ENCODE measurements around the gene TMEM45A.

Gene TMEM45A

DNA sequence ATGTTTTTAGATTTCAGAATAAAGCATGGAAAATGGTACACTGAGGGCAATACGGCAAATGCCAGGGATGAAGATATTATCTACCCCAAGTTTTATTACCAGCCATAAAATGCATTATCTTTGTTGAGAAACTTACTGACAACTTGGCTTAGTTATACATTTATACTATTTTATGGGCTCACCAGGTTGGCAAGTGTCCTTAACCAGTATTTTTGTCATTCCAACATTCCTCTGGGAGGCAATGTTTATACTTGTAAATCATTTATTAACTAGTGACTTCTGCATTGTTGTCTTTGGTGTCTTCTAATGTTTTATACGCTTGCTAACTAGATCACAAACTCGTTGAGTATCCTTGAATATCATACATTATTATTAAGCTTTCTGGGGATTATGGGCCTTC, 99.0 kb downstream of the TMEM45A start:
- TF ChIP-seq, protein P1, sequence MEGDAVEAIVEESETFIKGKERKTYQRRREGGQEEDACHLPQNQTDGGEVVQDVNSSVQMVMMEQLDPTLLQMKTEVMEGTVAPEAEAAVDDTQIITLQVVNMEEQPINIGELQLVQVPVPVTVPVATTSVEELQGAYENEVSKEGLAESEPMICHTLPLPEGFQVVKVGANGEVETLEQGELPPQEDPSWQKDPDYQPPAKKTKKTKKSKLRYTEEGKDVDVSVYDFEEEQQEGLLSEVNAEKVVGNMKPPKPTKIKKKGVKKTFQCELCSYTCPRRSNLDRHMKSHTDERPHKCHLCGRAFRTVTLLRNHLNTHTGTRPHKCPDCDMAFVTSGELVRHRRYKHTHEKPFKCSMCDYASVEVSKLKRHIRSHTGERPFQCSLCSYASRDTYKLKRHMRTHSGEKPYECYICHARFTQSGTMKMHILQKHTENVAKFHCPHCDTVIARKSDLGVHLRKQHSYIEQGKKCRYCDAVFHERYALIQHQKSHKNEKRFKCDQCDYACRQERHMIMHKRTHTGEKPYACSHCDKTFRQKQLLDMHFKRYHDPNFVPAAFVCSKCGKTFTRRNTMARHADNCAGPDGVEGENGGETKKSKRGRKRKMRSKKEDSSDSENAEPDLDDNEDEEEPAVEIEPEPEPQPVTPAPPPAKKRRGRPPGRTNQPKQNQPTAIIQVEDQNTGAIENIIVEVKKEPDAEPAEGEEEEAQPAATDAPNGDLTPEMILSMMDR (conservative IDR thresholded peaks at IDR 0.05), result no peak
- peak overlapping the region; percentile 94 for H3K27ac ChIP-seq

DNA sequence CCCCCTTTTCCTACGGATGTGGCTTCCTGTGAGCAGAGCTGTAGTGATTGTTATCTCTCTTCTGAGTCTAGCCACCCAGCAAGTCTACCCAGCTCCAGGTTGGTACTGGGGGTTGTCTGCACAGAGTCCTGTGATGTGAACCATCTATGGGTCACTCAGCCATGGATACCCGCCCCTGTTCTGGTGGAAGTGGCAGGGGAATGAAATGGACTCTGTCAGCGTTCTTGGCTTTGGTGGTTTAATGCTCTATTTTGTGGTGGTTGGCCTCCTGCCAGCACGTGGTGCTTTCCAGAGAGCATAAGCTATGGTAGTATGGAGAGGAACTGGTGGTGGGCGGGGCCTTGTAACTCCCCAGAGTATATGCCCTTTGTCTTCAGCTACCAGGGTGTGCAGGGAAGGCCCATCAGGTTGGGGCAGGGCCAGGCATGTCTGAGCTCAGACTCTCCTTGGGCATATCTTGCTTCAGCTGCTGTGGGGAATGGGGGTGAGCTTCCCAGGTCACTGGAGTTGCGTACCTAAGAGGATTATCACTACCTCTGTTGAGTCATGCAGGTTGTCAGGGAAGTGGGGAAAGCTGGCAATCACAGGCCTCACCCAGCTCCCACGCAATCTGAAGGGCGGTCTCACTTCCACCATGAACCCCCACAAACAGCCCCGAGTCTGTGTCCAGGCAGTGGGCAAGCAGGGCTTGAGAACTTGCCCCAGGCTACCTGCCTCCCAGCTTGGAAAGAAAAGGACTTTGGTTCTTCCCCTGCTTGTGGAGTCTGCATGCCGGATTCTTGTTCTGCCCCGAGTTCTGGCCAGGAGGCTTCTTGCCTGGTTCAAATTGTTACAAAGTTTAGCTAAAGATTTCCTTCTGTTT, 108.0 kb downstream of the TMEM45A start:
- H3K27ac ChIP-seq, result no peak overlapping the region
- TF ChIP-seq, protein P1 (conservative IDR thresholded peaks at IDR 0.05), result no peak

DNA sequence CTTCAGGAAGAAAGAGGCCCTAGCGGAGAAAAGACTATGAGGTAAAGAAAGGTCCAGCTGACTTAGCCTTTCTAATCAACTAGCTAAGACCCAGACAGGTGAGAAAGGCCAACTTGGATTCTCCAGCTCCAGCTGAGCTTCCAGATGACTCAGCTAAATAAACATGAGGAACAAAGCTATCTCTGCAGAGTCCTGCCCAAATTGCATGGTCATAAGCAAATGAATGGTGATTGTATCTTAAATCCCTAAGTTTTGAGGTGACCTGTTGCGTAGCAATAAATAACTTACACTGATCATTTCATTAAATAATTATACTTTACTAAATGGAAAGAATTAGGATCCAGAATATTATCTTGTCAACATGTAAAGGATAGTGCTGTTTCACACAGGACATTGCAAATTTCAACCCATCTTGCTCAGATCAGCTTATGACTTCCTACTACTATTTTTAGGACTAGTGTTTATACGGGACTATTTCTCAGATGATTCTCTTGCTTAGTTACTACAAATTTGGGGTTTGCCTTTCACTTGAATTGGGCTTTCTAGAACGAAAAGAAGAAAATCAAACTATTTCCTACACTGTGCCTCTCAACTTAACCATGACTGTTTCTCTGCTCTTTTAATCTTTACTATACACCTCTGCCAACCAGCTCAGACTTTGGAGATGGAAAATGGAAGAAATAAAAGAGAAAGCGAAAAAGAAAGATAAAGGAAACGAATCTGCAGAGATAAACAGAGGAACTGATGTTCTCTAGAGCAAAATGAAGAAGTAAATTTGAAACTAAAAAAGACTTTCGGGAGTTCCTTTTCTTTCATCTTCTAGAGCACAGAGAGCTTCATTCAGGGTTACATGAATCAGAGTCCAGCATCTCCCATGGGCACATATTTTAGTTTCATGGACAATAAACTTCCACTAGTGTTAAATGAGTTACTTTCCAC, 110.4 kb downstream of the TMEM45A start:
- TF ChIP-seq, protein P1 (conservative IDR thresholded peaks at IDR 0.05), result no peak
- peak overlapping the region; percentile 4; the same call in 1 of the 2 replicates for H3K27ac ChIP-seq

DNA sequence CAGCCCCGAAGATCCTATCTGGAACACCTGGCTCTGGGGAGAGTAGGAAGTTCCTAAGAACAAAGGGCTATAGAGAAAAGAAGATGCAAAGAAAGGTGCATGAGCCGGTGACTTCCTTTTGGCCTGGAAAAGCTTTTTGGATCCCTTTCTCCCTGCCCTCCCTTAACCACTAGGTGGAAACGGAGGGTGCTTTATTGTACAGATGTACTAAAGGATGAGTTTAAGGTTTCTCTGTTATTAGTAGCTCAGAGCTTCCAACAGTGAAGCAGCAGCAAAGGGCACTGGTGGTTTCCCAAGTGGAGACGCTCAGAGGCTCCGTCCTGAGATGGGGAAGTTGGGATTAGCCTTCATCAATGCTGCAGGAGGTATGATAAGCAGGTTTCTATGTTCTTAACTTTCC, 111.0 kb downstream of the TMEM45A start:
- TF ChIP-seq, protein P1 (conservative IDR thresholded peaks at IDR 0.05), result peak; percentile 73
- peak overlapping the region; percentile 4; the same call in 1 of the 2 replicates for H3K27ac ChIP-seq

DNA sequence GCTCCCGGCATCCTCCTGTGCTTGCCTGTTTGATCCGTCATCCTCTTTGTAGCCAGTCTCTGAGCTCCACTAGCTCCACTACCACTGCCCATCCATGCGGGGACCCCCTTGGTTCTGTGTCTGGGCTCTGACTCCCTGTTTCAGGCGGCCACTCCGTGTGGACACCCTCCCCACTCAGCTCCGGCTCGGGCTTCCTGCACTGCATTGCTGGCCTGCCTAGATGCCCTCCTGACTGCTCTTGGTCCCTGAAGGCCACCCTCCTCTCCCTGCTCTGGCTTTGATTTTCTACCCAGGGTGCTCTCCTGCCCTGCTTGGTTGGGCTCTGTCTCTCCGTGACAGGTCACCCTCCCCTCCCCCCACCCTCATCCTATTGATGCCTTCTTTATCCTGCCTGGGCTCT, 112.9 kb downstream of the TMEM45A start:
- TF ChIP-seq, protein P1 (conservative IDR thresholded peaks at IDR 0.05), result no peak
- no peak overlapping the region for H3K27ac ChIP-seq

DNA sequence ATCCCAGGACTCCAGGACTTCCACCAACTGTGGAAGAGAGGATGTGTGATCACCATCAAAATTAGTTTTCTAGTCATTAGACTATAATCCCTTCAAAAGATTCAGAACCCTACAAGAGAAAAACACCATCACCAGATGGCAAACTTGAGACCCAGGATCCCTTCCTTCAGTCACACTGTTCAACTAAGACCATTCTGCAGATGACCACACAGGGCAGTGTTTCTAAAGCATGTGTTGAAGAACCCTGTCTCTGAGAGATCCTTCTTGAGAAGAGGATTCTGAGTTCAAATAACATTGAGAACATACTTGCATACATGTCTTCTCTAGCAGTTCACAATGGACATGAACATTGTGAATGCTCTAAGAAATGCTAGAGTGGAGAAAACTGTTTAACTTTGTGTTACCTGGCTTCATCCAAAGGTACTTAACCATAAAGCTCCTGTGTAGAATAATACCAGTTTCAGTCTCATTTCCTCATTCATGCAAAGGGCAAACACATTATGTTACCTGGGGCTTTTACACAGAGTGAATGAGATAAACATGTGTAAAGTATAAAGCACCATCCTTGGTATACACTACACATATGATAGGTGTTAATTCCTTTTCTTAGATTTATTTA, 114.6 kb downstream of the TMEM45A start:
- TF ChIP-seq, protein P1 (conservative IDR thresholded peaks at IDR 0.05), result no peak
- H3K27ac ChIP-seq, result no peak overlapping the region

DNA sequence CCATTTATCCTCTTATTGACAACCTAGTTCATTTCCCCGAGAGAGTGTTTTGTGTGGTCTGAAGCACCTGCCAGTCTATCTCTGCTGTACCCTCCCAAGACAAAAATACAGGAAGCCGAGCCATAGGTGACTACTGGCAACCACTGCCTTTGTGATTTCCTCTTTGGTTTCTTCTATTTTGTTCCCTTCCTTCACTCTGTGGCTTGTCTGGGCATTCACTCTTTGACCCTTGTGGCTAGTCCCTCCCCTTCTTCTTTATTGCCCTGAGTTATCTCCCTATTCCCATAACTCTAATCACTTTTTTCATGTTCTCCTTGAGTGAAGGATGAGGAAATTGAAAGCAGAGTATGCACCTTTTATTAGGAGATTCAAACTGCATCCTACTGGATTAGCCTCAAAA, 116.9 kb downstream of the TMEM45A start, which contains the start of gene ADGRG7:
Gene ADGRG7 (plus strand): TSS at position 297 of the 400 bp plus-strand sequence. CDS start 256 bp downstream, outside the sequence.
- no peak within 1 kb of the TSS for H3K27ac ChIP-seq
- TF ChIP-seq, protein P1 (conservative IDR thresholded peaks at IDR 0.05), result no peak

Data from VCaP (cell line).